GM18520 (cell line): ENCODE results near the gene LAT.
"Not testable (repeated sequence)": the region's sequence is repeated elsewhere in the genome, so short reads cannot be mapped to it uniquely, and the experiment has no call there.

Source experiments
- ATAC-seq: cut with Tn5 transposase; IDR thresholded peaks from one replicate; pipeline ENCODE4 v1.9.1; 2021; ENCODE audit not compliant: unreplicated experiment

The LAT gene

GRCh38 chr16:28984619-28985135, at the start of gene LAT:
Gene LAT (plus strand): TSS chr16:28985052. CDS start chr16:28985418, 366 bp downstream.
- ATAC-seq = no peak

- ATAC-seq = no peak
Observed at GRCh38 chr16:28935346-28935745, 49.5 kb upstream of the LAT start.

GRCh38 chr16:28935924-28936783, 48.7 kb upstream of the LAT start:
- ATAC-seq = peak; percentile 49

- no peak for ATAC-seq
Observed at GRCh38 chr16:28936784-28937155, 48.1 kb upstream of the LAT start.

- no peak for ATAC-seq
Observed at GRCh38 chr16:28937222-28937876, 47.5 kb upstream of the LAT start.

- ATAC-seq = no peak
Observed at GRCh38 chr16:28938721-28939120, 46.1 kb upstream of the LAT start.

GRCh38 chr16:28939825-28940224, 45.0 kb upstream of the LAT start:
- ATAC-seq = not testable (repeated sequence)

- ATAC-seq = no peak
Observed at GRCh38 chr16:28943281-28943680, 41.6 kb upstream of the LAT start.

- no peak for ATAC-seq
Observed at GRCh38 chr16:28946681-28947080, 38.2 kb upstream of the LAT start.

GRCh38 chr16:28950648-28951409, 34.0 kb upstream of the LAT start, which contains the start of gene NFATC2IP:
Gene NFATC2IP (plus strand): TSS chr16:28950937. CDS start chr16:28951012, 75 bp downstream.
- peak; percentile 98 for ATAC-seq

- no peak for ATAC-seq
Observed at GRCh38 chr16:28951410-28951943, 33.4 kb upstream of the LAT start.

- no peak for ATAC-seq
Observed at GRCh38 chr16:28958216-28958615, 26.6 kb upstream of the LAT start.

- ATAC-seq = no peak
Observed at GRCh38 chr16:28958836-28959235, 26.0 kb upstream of the LAT start.

- ATAC-seq = no peak
Observed at GRCh38 chr16:28964072-28964471, 20.8 kb upstream of the LAT start.

GRCh38 chr16:28964496-28964895, 20.4 kb upstream of the LAT start:
- no peak for ATAC-seq

- ATAC-seq = no peak
Observed at GRCh38 chr16:28967156-28967555, 17.7 kb upstream of the LAT start.

- not testable (repeated sequence) for ATAC-seq
Observed at GRCh38 chr16:28969696-28970095, 15.2 kb upstream of the LAT start.

- no peak for ATAC-seq
Observed at GRCh38 chr16:28974007-28974436, 10.8 kb upstream of the LAT start.

GRCh38 chr16:28974437-28975157, 10.3 kb upstream of the LAT start, which contains the start of gene SPNS1:
Gene SPNS1 (plus strand): TSS chr16:28974778. CDS start chr16:28975152, 374 bp downstream.
- ATAC-seq = peak; percentile 90

GRCh38 chr16:28975158-28975599, 9.7 kb upstream of the LAT start:
- no peak for ATAC-seq
